ENCODE results near the gene SOWAHC.
"Not testable (repeated sequence)": the region's sequence is repeated elsewhere in the genome, so short reads cannot be mapped to it uniquely, and the experiment has no call there.

SOWAHC gene

DNA sequence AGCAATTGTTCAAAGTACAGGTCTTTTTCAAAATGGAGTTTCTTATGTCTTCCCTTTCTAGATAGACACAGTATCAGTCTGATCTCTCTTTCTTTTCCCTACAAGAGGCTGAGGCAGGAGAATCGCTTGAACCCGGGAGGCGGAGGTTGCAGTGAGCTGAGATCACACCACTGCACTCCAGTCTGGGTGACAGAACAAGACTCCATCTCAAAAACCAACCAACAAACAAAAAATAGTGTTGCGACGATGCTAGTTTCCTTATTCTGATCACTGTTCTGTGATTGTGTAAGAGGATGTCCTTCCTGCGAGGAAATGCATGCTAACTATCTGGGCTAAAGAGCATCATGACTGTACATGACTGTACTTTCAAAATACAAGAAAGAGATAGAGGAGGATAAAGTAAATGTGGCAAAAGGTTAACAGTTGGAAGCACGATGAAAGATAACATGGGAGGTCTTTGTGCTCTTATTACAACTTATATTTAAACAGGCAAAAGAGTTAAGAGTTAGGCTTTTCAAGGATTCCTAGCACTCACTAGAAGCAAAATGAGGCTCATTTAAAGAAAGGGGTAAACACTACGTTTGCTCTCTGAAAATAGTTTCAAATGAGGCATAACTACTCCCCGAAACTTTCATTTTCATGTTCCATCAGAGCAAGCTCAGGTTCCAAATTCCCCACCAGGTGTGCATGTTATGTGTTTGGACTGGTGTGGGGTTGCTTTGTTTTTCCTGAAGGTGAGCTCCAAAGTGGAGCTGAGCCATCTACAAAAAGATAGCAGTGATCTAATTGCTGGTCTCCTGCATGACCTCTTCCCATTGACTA lies 23.8 kb downstream of the SOWAHC start:
- H3K4me3 ChIP-seq (ENCODE audit: low read depth, low read length) = no peak overlapping the region
- peak; percentile 54 for DNase-seq (ENCODE audit: low read depth)
- TF ChIP-seq, protein P1, sequence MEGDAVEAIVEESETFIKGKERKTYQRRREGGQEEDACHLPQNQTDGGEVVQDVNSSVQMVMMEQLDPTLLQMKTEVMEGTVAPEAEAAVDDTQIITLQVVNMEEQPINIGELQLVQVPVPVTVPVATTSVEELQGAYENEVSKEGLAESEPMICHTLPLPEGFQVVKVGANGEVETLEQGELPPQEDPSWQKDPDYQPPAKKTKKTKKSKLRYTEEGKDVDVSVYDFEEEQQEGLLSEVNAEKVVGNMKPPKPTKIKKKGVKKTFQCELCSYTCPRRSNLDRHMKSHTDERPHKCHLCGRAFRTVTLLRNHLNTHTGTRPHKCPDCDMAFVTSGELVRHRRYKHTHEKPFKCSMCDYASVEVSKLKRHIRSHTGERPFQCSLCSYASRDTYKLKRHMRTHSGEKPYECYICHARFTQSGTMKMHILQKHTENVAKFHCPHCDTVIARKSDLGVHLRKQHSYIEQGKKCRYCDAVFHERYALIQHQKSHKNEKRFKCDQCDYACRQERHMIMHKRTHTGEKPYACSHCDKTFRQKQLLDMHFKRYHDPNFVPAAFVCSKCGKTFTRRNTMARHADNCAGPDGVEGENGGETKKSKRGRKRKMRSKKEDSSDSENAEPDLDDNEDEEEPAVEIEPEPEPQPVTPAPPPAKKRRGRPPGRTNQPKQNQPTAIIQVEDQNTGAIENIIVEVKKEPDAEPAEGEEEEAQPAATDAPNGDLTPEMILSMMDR (IDR thresholded peaks at IDR 0.05; ENCODE audit: low read depth, low read length) = no peak
- TF ChIP-seq POLR2A (IDR thresholded peaks at IDR 0.05; ENCODE audit: extremely low read depth, insufficient read length) = no peak
- TF ChIP-seq, protein P2, sequence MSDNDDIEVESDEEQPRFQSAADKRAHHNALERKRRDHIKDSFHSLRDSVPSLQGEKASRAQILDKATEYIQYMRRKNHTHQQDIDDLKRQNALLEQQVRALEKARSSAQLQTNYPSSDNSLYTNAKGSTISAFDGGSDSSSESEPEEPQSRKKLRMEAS (IDR thresholded peaks at IDR 0.05; ENCODE audit: low read depth, low read length) = no peak
- no peak for TF ChIP-seq MYC (IDR thresholded peaks at IDR 0.05; ENCODE audit: low read depth, low read length)

DNA sequence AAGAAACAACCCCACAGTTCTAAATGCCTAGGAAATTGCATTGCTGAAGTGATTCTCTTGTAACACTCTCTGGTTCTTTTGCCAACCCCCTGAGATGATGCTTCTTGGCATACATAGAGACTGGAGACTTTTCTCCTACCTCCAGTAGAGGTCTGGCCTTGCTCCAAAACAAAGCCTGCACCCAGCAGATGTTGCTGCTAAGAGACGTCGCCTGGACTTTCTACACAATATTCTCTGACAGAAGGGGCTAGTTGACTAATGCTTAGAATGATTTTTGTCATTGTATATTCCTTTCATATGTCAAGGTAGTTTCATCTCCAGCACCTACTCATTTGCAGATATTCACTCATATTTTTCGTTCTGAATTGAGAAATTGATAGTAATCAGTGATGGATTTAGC lies 24.6 kb downstream of the SOWAHC start:
- H3K4me3 ChIP-seq (ENCODE audit: low read depth, low read length) = no peak overlapping the region
- TF ChIP-seq, protein P2 (IDR thresholded peaks at IDR 0.05; ENCODE audit: low read depth, low read length) = no peak
- no peak for TF ChIP-seq MYC (IDR thresholded peaks at IDR 0.05; ENCODE audit: low read depth, low read length)
- TF ChIP-seq, protein P1 (IDR thresholded peaks at IDR 0.05; ENCODE audit: low read depth, low read length) = no peak
- TF ChIP-seq POLR2A (IDR thresholded peaks at IDR 0.05; ENCODE audit: extremely low read depth, insufficient read length) = no peak
- DNase-seq (ENCODE audit: low read depth) = no peak

DNA sequence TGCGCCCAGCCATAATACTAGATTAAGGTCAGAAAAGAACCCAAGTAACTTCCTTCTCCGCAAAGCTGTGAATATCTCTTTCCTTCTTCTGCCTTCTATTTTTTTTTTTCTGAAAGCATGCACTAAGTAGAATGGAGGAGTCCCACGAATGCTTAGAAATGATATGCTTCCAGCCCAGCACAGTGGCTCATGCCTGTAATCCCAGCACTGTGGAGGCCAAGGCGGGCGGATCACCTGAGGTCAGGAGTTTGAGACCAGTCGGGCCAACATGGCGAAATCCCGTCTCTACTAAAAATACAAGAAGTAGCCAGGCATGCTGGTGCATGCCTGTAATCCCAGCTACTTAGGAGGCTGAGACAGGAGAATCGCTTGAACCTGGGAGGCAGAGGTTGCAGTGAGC lies 25.8 kb downstream of the SOWAHC start:
- not testable (repeated sequence) for H3K4me3 ChIP-seq (ENCODE audit: low read depth, low read length); DNase-seq (ENCODE audit: low read depth)

DNA sequence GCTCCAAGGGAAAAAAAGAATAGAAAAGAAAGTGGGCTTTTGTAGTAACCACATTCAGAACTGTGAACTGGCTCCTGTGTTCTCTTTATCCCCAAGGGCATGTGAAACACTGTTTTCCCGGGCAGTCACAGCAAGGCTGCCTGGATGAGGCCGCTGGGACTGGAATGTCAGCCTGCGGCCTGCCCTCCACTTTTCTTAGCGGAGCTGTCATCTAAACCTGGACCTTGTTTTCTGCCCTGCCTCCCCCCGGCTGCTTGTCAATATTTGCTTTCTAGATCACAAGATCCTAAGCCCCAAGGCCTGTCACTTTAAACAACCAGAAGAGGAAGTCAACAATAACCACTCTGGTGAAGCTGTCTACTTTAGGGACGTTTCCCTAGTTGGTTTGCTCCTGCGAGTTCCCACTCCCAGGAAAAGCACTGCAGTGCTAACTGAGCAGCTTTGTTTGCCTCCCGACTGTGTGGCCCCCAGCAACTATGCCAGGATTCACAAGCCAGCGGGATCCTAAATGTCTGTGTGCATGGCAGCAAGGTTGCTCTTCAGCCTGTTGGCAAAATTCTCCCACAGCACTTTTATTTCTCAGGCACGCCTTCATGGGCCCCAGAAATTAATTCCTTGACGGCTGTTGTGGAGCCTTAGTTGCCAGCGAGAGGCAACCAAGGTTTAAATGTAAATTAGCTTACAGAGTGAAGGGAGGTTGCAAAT lies 30.6 kb downstream of the SOWAHC start:
- TF ChIP-seq, protein P2 (IDR thresholded peaks at IDR 0.05; ENCODE audit: low read depth, low read length) = no peak
- TF ChIP-seq MYC (IDR thresholded peaks at IDR 0.05; ENCODE audit: low read depth, low read length) (no peak), POLR2A (IDR thresholded peaks at IDR 0.05; ENCODE audit: extremely low read depth, insufficient read length) (no peak)
- TF ChIP-seq, protein P1 (IDR thresholded peaks at IDR 0.05; ENCODE audit: low read depth, low read length) = no peak
- peak; percentile 35 for DNase-seq (ENCODE audit: low read depth)
- no peak overlapping the region for H3K4me3 ChIP-seq (ENCODE audit: low read depth, low read length)

DNA sequence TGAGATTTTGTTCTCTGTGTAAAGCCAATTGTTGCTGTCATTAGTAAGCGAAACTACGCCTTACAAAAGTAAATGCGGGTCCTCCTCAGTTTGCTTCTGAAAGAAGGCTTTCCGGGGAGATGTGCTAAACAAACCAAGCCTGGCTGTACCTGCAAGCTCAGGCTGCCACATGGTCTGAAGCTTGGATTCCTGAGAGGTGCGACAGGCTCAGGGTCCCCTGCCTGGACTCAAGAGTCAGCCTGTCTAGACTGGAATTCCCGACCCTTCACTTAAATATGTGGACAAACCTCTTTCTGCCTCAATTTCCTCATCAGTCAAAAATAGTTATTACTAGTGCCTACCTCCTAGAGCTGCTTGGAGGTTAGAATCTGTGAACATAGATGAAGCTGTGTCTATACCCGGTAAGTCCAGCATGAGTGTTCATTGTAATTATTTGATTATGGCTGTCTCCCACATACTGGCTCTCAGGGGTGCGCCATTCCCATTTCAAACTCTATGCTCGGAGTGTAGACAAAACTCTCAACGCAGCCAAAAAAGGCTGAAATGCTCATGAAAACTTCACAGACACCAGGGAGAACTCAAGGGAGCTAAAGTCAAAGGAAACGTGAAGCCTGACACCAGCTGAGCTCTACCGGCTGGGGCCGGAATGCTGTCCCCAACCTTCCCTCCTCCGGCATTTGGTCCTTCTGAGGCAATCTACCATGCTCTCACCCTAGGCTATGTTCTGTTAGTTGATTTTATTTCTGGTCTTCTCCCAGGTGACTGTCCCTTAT lies 31.4 kb downstream of the SOWAHC start:
- no peak overlapping the region for H3K4me3 ChIP-seq (ENCODE audit: low read depth, low read length)
- TF ChIP-seq, protein P2 (IDR thresholded peaks at IDR 0.05; ENCODE audit: low read depth, low read length) = no peak
- TF ChIP-seq, protein P1 (IDR thresholded peaks at IDR 0.05; ENCODE audit: low read depth, low read length) = no peak
- no peak for DNase-seq (ENCODE audit: low read depth)

DNA sequence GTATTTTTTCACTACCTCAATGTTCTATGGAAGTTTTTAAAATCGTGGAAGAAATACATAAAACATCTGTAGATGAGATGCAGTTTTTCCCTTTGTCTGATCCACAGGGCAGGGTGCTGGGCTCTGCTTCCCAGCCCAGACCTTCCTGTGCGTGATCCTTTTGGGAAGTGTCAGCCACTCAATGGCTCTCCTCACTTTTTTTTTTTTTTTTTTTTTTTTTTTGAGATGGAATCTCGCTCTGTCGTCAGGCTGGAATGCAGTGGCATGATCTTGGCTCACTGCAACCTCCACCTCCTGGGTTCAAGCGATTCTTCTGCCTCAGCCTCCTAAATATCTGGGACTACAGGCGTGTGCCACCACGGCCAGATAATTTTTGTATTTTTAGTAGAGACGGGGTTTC lies 32.8 kb downstream of the SOWAHC start:
- H3K4me3 ChIP-seq (ENCODE audit: low read depth, low read length) = no peak overlapping the region
- TF ChIP-seq, protein P2 (IDR thresholded peaks at IDR 0.05; ENCODE audit: low read depth, low read length) = no peak
- TF ChIP-seq MYC (IDR thresholded peaks at IDR 0.05; ENCODE audit: low read depth, low read length) = no peak
- TF ChIP-seq, protein P1 (IDR thresholded peaks at IDR 0.05; ENCODE audit: low read depth, low read length) = no peak
- no peak for TF ChIP-seq POLR2A (IDR thresholded peaks at IDR 0.05; ENCODE audit: extremely low read depth, insufficient read length)

More for the DNA sequence above, 32.8 kb downstream of the SOWAHC start:
- no peak for DNase-seq (ENCODE audit: low read depth)

All from NB4 (cell line).